HEK293 (cell line): ENCODE measurements around the gene ALS2CL.
A peak's percentile ranks its signal among the peaks of the same experiment; 100 is the strongest.

Source experiments
- CTCF ChIA-PET: fragments of 350-600 bp; formaldehyde crosslinking; extraction: SDS; loops from one replicate; lab custom pipeline; 2021; ENCODE audit warnings: antibody characterized with exemption; lab: Yijun Ruan, JAX
- POLR2A ChIA-PET: fragments of 300-600 bp; formaldehyde crosslinking; extraction: SDS; loops from one replicate; lab custom pipeline; 2020; ENCODE audit warnings: antibody characterized with exemption, inconsistent platforms; lab: Yijun Ruan, JAX
- H3K27ac ChIP-seq: fragments of 200-500 bp; sonication (Bioruptor generic); 2 replicates; pipeline ENCODE4 v1.5.1; 2014; ENCODE audit warnings: low read depth, low read length, control low read depth, inconsistent platforms; ENCODE audit errors: extremely low read depth
- H3K36me3 ChIP-seq, 2 experiments: fragments of 200-500 bp in 1 of 2; sonication (Bioruptor generic) in 1 of 2; 1 replicate in 1 of 2; 2 replicates in 1 of 2; pipeline ENCODE4 v1.5.1; 2014 to 2017; ENCODE audit warnings: inconsistent platforms in 2 of 2, low read length in 2 of 2; ENCODE audit not compliant: control insufficient read depth in 2 of 2, insufficient read depth in 1 of 2
- H3K4me1 ChIP-seq: fragments of 200-500 bp; sonication (Bioruptor generic); 2 replicates; pipeline ENCODE4 v1.5.1; 2014; ENCODE audit warnings: mild to moderate bottlenecking, low read length, inconsistent platforms; ENCODE audit not compliant: control insufficient read depth, insufficient read depth
- H3K4me3 ChIP-seq: 2 replicates; pipeline ENCODE4 v1.5.1; 2011; ENCODE audit warnings: low read depth, mild to moderate bottlenecking, control low read depth, low read length, moderate library complexity
- H3K9me3 ChIP-seq: fragments of 200-500 bp; sonication (Bioruptor generic); 2 replicates; pipeline ENCODE4 v1.5.1; 2014; ENCODE audit warnings: low read depth, low read length, inconsistent platforms; ENCODE audit not compliant: control insufficient read depth, insufficient read depth
- GLIS1 ChIP-seq: fragments of 450-650 bp; formaldehyde crosslinking; IDR thresholded peaks from 2 replicates; pipeline ENCODE4 v1.5.1; 2016; ENCODE audit warnings: missing biosample characterization, missing genetic modification characterization
- SALL2 ChIP-seq: fragments of 450-650 bp; formaldehyde crosslinking; IDR thresholded peaks from 2 replicates; pipeline ENCODE4 v1.5.0; 2017; ENCODE audit warnings: missing biosample characterization, mild to moderate bottlenecking, missing genetic modification characterization, borderline replicate concordance
- SCRT2 ChIP-seq: fragments of 450-650 bp; formaldehyde crosslinking; IDR thresholded peaks from 2 replicates; pipeline ENCODE4 v1.5.1; 2016; ENCODE audit warnings: missing biosample characterization, missing genetic modification characterization
- SETDB1 ChIP-seq: IDR thresholded peaks from one replicate; pipeline ENCODE4 v1.6.1; 2017; ENCODE audit warnings: mild to moderate bottlenecking, low read length, moderate library complexity, mixed read lengths; ENCODE audit not compliant: insufficient read length
- SP7 ChIP-seq: fragments of 450-650 bp; formaldehyde crosslinking; IDR thresholded peaks from 2 replicates; pipeline ENCODE4 v1.5.1; 2016; ENCODE audit warnings: missing biosample characterization, missing genetic modification characterization
- TSHZ1 ChIP-seq: fragments of 450-650 bp; formaldehyde crosslinking; IDR thresholded peaks from 2 replicates; pipeline ENCODE4 v1.5.1; 2016; ENCODE audit warnings: missing biosample characterization, missing genetic modification characterization, borderline replicate concordance
- ZFHX2 ChIP-seq: fragments of 450-650 bp; formaldehyde crosslinking; conservative IDR thresholded peaks from 2 replicates; pipeline ENCODE4 v1.5.1; 2016; ENCODE audit warnings: missing biosample characterization, missing genetic modification characterization
- ZNF133 ChIP-seq: fragments of 450-650 bp; formaldehyde crosslinking; IDR thresholded peaks from 2 replicates; pipeline ENCODE4 v1.5.1; 2016; ENCODE audit warnings: missing biosample characterization, missing genetic modification characterization
- ZNF248 ChIP-seq: fragments of 450-650 bp; formaldehyde crosslinking; IDR thresholded peaks from 2 replicates; pipeline ENCODE4 v1.5.1; 2017; ENCODE audit warnings: missing biosample characterization, missing genetic modification characterization
- ZNF394 ChIP-seq: fragments of 450-650 bp; formaldehyde crosslinking; IDR thresholded peaks from 2 replicates; pipeline ENCODE4 v1.5.1; 2016; ENCODE audit warnings: missing biosample characterization, missing genetic modification characterization, mild to moderate bottlenecking, moderate library complexity, borderline replicate concordance
- ZNF426 ChIP-seq: fragments of 450-650 bp; formaldehyde crosslinking; IDR thresholded peaks from 2 replicates; pipeline ENCODE4 v1.5.1; 2017; ENCODE audit warnings: missing biosample characterization, missing genetic modification characterization, mild to moderate bottlenecking, inconsistent platforms, moderate library complexity
- ZNF548 ChIP-seq: fragments of 450-650 bp; formaldehyde crosslinking; IDR thresholded peaks from 2 replicates; pipeline ENCODE4 v1.5.1; 2016; ENCODE audit warnings: missing biosample characterization, missing genetic modification characterization
- ZNF596 ChIP-seq: fragments of 450-650 bp; IDR thresholded peaks from 2 replicates; pipeline ENCODE4 v1.5.0; 2018; ENCODE audit warnings: missing biosample characterization, mild to moderate bottlenecking, missing genetic modification characterization, moderate library complexity
- ZNF626 ChIP-seq: fragments of 450-650 bp; sonication (Bioruptor Pico); formaldehyde crosslinking; IDR thresholded peaks from 2 replicates; pipeline ENCODE4 v1.5.1; 2018; ENCODE audit warnings: missing biosample characterization, missing genetic modification characterization, inconsistent platforms
- ZNF654 ChIP-seq: fragments of 450-650 bp; formaldehyde crosslinking; IDR thresholded peaks from 2 replicates; pipeline ENCODE4 v1.5.1; 2016; ENCODE audit warnings: low read depth, missing biosample characterization, missing genetic modification characterization
- ZNF670 ChIP-seq: fragments of 450-650 bp; formaldehyde crosslinking; IDR thresholded peaks from 2 replicates; pipeline ENCODE4 v1.5.1; 2016; ENCODE audit warnings: missing biosample characterization, missing genetic modification characterization, low read depth
- ZNF692 ChIP-seq: fragments of 450-650 bp; formaldehyde crosslinking; IDR thresholded peaks from 2 replicates; pipeline ENCODE4 v1.5.1; 2016; ENCODE audit warnings: missing biosample characterization, missing genetic modification characterization
- ZNF704 ChIP-seq: fragments of 450-650 bp; formaldehyde crosslinking; IDR thresholded peaks from 2 replicates; pipeline ENCODE4 v1.5.1; 2016; ENCODE audit warnings: missing biosample characterization, missing genetic modification characterization
- ZNF837 ChIP-seq: fragments of 450-650 bp; formaldehyde crosslinking; IDR thresholded peaks from 2 replicates; pipeline ENCODE4 v1.5.1; 2016; ENCODE audit warnings: missing biosample characterization, missing genetic modification characterization
- TF ChIP-seq, protein P1 (sequence below): fragments of 450-650 bp; formaldehyde crosslinking; IDR thresholded peaks from 2 replicates; pipeline ENCODE4 v1.5.1; 2016; ENCODE audit warnings: missing biosample characterization, missing genetic modification characterization
- TF ChIP-seq, protein P2 (sequence below): fragments of 450-650 bp; formaldehyde crosslinking; conservative IDR thresholded peaks from 2 replicates; pipeline ENCODE4 v1.5.1; 2016; ENCODE audit warnings: low read depth, missing biosample characterization, missing genetic modification characterization

ALS2CL gene

GRCh38 chr3:46711760-46712159 is 18.3 kb upstream of the ALS2CL start:
- no peak overlapping the region for H3K27ac ChIP-seq
- TF ChIP-seq ZNF704 (tag by site-specific recombination) (no peak), SCRT2 (tag by site-specific recombination) (no peak), TSHZ1 (tag by site-specific recombination) (no peak), ZNF670 (tag by site-specific recombination) (no peak), ZNF692 (tag by site-specific recombination) (no peak), ZNF548 (no peak), SP7 (tag by site-specific recombination) (no peak), ZNF426 (tag by site-specific recombination) (no peak)
- H3K36me3 ChIP-seq, result no peaks in the 10 kb centered on the region
- ChIA-PET CTCF (interaction anchor here (0.5 to 1.3 kb wide), 2 partner anchors 10 to 295 kb away, joined by 3 to 5 read pairs; partner anchors contain the start of gene TMIE), POLR2A (no interaction called here)
- H3K9me3 ChIP-seq, result no peaks in the 10 kb centered on the region
- no peak overlapping the region for H3K4me3 ChIP-seq
- no peaks in the 10 kb centered on the region for H3K4me1 ChIP-seq

DNA sequence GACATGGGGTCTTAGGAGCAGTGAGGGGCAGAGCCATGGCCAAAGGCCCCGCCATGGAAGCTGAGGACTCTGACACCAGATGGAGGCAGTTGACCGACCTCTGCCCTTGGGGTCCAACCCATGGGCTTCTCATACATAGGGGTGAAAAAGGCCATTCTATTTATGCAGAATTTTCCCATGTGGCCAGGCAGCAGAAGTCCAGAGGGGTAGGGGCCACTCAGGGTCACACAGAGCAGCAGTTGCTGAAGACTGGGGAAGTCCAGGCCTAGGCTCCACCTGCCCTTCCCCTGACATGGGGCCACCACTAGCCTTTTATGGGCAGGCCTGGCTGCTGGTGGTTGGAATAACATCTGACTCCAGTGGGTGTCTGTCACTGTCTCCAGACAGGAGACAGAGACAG is 17.8 kb upstream of the ALS2CL start:
- no peak overlapping the region for H3K27ac ChIP-seq
- POLR2A ChIA-PET, result no interaction called here
- no peak overlapping the region for H3K4me3 ChIP-seq
- no peaks in the 10 kb centered on the region for H3K9me3 ChIP-seq
- CTCF ChIA-PET, result no interaction called here
- H3K36me3 ChIP-seq, result no peaks in the 10 kb centered on the region
- TF ChIP-seq ZFHX2 (tag by site-specific recombination) (no peak), GLIS1 (tag by site-specific recombination) (peak; percentile 79), SETDB1 (no peak), ZNF596 (tag by site-specific recombination) (no peak)
- TF ChIP-seq, protein P1, sequence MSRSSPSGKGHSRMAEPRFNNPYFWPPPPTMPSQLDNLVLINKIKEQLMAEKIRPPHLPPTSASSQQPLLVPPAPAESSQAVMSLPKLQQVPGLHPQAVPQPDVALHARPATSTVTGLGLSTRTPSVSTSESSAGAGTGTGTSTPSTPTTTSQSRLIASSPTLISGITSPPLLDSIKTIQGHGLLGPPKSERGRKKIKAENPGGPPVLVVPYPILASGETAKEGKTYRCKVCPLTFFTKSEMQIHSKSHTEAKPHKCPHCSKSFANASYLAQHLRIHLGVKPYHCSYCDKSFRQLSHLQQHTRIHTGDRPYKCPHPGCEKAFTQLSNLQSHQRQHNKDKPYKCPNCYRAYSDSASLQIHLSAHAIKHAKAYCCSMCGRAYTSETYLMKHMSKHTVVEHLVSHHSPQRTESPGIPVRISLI (tag by site-specific recombination), result no peak
- H3K4me1 ChIP-seq, result no peaks in the 10 kb centered on the region

- H3K27ac ChIP-seq, result no peak overlapping the region
- POLR2A ChIA-PET, result no interaction called here
- no peaks in the 10 kb centered on the region for H3K36me3 ChIP-seq
- H3K4me1 ChIP-seq, result no peaks in the 10 kb centered on the region
- H3K4me3 ChIP-seq, result no peak overlapping the region
- CTCF ChIA-PET, result no interaction called here
- H3K9me3 ChIP-seq, result no peaks in the 10 kb centered on the region
- TF ChIP-seq ZNF248 (tag by site-specific recombination) (no peak), SALL2 (no peak), ZNF626 (tag by site-specific recombination) (no peak), ZNF133 (tag by site-specific recombination) (no peak), ZNF548 (no peak), ZNF654 (no peak), ZNF394 (no peak), ZNF837 (tag by site-specific recombination) (no peak)
- TF ChIP-seq, protein P2, sequence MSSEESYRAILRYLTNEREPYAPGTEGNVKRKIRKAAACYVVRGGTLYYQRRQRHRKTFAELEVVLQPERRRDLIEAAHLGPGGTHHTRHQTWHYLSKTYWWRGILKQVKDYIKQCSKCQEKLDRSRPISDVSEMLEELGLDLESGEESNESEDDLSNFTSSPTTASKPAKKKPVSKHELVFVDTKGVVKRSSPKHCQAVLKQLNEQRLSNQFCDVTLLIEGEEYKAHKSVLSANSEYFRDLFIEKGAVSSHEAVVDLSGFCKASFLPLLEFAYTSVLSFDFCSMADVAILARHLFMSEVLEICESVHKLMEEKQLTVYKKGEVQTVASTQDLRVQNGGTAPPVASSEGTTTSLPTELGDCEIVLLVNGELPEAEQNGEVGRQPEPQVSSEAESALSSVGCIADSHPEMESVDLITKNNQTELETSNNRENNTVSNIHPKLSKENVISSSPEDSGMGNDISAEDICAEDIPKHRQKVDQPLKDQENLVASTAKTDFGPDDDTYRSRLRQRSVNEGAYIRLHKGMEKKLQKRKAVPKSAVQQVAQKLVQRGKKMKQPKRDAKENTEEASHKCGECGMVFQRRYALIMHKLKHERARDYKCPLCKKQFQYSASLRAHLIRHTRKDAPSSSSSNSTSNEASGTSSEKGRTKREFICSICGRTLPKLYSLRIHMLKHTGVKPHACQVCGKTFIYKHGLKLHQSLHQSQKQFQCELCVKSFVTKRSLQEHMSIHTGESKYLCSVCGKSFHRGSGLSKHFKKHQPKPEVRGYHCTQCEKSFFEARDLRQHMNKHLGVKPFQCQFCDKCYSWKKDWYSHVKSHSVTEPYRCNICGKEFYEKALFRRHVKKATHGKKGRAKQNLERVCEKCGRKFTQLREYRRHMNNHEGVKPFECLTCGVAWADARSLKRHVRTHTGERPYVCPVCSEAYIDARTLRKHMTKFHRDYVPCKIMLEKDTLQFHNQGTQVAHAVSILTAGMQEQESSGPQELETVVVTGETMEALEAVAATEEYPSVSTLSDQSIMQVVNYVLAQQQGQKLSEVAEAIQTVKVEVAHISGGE (tag by site-specific recombination), result no peak
Observed at GRCh38 chr3:46710671-46711295, 17.3 kb upstream of the ALS2CL start.
